ENCODE measurements around the gene KRTAP9-1.

GRCh38 chr17:41144846-41145245, 44.8 kb upstream of the KRTAP9-1 start:
- TF ChIP-seq CTCF (tag by site-specific recombination; IDR thresholded peaks at IDR 0.05) (no peak), ZNF175 (tag by site-specific recombination; IDR thresholded peaks at IDR 0.05) (no peak), ZNF449 (tag by site-specific recombination; IDR thresholded peaks at IDR 0.05) (no peak), ZBTB1 (tag by site-specific recombination; IDR thresholded peaks at IDR 0.05) (no peak), ZNF146 (tag by site-specific recombination; IDR thresholded peaks at IDR 0.05) (no peak), ZNF23 (tag by site-specific recombination; IDR thresholded peaks at IDR 0.05; ENCODE audit: borderline replicate concordance) (no peak), ZNF274 (IDR thresholded peaks at IDR 0.05; ENCODE audit: low read length) (no peak), ZNF274 (tag by site-specific recombination; IDR thresholded peaks at IDR 0.05; ENCODE audit: borderline replicate concordance) (no peak), ZNF423 (tag by site-specific recombination; IDR thresholded peaks at IDR 0.05) (no peak), TRIM28 (IDR thresholded peaks at IDR 0.05; ENCODE audit: borderline replicate concordance, low read length) (no peak), ZNF510 (tag by site-specific recombination; IDR thresholded peaks at IDR 0.05; ENCODE audit: insufficient replicate concordance) (no peak), BCL6B (tag by site-specific recombination; IDR thresholded peaks at IDR 0.05) (no peak), ZBTB20 (tag by site-specific recombination; IDR thresholded peaks at IDR 0.05) (no peak), ELK4 (IDR thresholded peaks at IDR 0.05; ENCODE audit: borderline replicate concordance, low read depth, low read length) (no peak)

All from HEK293 (cell line).